Vein endothelial cell (primary cell): ENCODE measurements around the gene TRIM43. TPM values are rescaled to one million over a fixed set of nuclear protein-coding genes. Genes with fewer than 3 reads are reported as not detected.

Experiments used
- small RNA-seq: library from RNA; depleted of rRNA; stranded (forward); fragments of <200 nt; gene quantifications from one replicate; pipeline ENCODE3, GENCODE V24; 2012
- total RNA-seq: library from RNA; depleted of rRNA; stranded (reverse); fragments of >200 nt; gene quantifications from 2 replicates; pipeline ENCODE4 v1.2.3, GENCODE V29; 2012

The TRIM43 gene
- not detected in 2 replicates for total RNA-seq

GRCh38 chr2:95591701-95592100 is at the start of gene TRIM43:
Gene TRIM43, plus strand, starts transcription at chr2:95592001. Its CDS starts 2,023 bp downstream, at chr2:95594024.

Small RNAs within 50 kb of the gene (small RNA-seq; reads per million reads assigned to genes)
- not detected for gene AC009237.4
- gene AC009237.7 = not detected

Other genes starting within 250 kb of the TRIM43 start
- gene FAHD2A, start 189.3 kb upstream of the TRIM43 start, total RNA-seq = 14.8 and 34.0 TPM in 2 replicates
- gene TRIM43B, start 107.2 kb upstream of the TRIM43 start, total RNA-seq = 0.33 TPM in 1 of 2 replicates, not detected in the other